CMK (cell line): ENCODE results near the gene ROBO2.
A peak's percentile ranks its signal among the peaks of the same experiment; 100 is the strongest.

Source experiments
- DNase-seq: peaks from one replicate; pipeline ENCODE4 v3.0.0-alpha.2; 2010; ENCODE audit warnings: low read depth

ROBO2 gene

GRCh38 chr3:77189258-77189657 lies 149.4 kb downstream of the ROBO2 start:
- DNase-seq = no peak

GRCh38 chr3:77189684-77190083 lies 149.8 kb downstream of the ROBO2 start:
- no peak for DNase-seq

- no peak for DNase-seq
Measured at GRCh38 chr3:77190374-77190773, 150.5 kb downstream of the ROBO2 start.

GRCh38 chr3:77191014-77191413 lies 151.1 kb downstream of the ROBO2 start:
- no peak for DNase-seq

- no peak for DNase-seq
Measured at GRCh38 chr3:77191640-77192039, 151.7 kb downstream of the ROBO2 start.

- DNase-seq = no peak
Measured at GRCh38 chr3:77195766-77196545, 156.1 kb downstream of the ROBO2 start.

GRCh38 chr3:77197408-77197807 lies 157.5 kb downstream of the ROBO2 start:
- no peak for DNase-seq

GRCh38 chr3:77203851-77204250 lies 164.0 kb downstream of the ROBO2 start:
- DNase-seq = no peak

- DNase-seq = no peak
Measured at GRCh38 chr3:77204788-77205187, 164.9 kb downstream of the ROBO2 start.

GRCh38 chr3:77207753-77208152 lies 167.9 kb downstream of the ROBO2 start:
- no peak for DNase-seq

GRCh38 chr3:77222701-77223100 lies 182.8 kb downstream of the ROBO2 start:
- no peak for DNase-seq

- DNase-seq = no peak
Measured at GRCh38 chr3:77227567-77227966, 187.7 kb downstream of the ROBO2 start.

- no peak for DNase-seq
Measured at GRCh38 chr3:77232557-77232956, 192.7 kb downstream of the ROBO2 start.

GRCh38 chr3:77234004-77234403 lies 194.1 kb downstream of the ROBO2 start:
- DNase-seq = no peak

- DNase-seq = peak; percentile 33
Measured at GRCh38 chr3:77236118-77236517, 196.2 kb downstream of the ROBO2 start.

- DNase-seq = no peak
Measured at GRCh38 chr3:77240072-77240650, 200.3 kb downstream of the ROBO2 start.

GRCh38 chr3:77242371-77242770 lies 202.5 kb downstream of the ROBO2 start:
- DNase-seq = no peak

- no peak for DNase-seq
Measured at GRCh38 chr3:77244981-77245380, 205.1 kb downstream of the ROBO2 start.

- no peak for DNase-seq
Measured at GRCh38 chr3:77247061-77247460, 207.2 kb downstream of the ROBO2 start.

GRCh38 chr3:77247817-77248216 lies 207.9 kb downstream of the ROBO2 start:
- no peak for DNase-seq

- no peak for DNase-seq
Measured at GRCh38 chr3:77248420-77248819, 208.5 kb downstream of the ROBO2 start.

- DNase-seq = no peak
Measured at GRCh38 chr3:77251136-77251535, 211.2 kb downstream of the ROBO2 start.

GRCh38 chr3:77254967-77255831 lies 215.3 kb downstream of the ROBO2 start:
- peak; percentile 17 for DNase-seq
